GM15510 (cell line): Measurements from ENCODE around the gene ABCE1.

ENCODE experiments used
- POLR2A ChIP-seq: IDR thresholded peaks from 3 replicates; pipeline ENCODE4 v1.6.1; 2011; ENCODE audit warnings: borderline replicate concordance; ENCODE audit not compliant: insufficient read length; ENCODE audit errors: extremely low read depth

ABCE1 gene

GRCh38 chr4:145097821-145098674 is at the start of gene ABCE1, which contains the start of gene ANAPC10:
Gene ABCE1, plus strand, starts transcription at chr4:145098311. Its CDS starts 6,102 bp downstream, at chr4:145104413.
Gene ANAPC10, minus strand, starts transcription at chr4:145098196. Its CDS starts 2,097 bp downstream, at chr4:145096099.
- peak; percentile 82 for TF ChIP-seq POLR2A

- TF ChIP-seq POLR2A = no peak
Measured at GRCh38 chr4:145048817-145049216, 49.3 kb upstream of the ABCE1 start.

- TF ChIP-seq POLR2A = no peak
Measured at GRCh38 chr4:145049241-145049640, 48.9 kb upstream of the ABCE1 start.

GRCh38 chr4:145055533-145056257 is 42.4 kb upstream of the ABCE1 start:
- TF ChIP-seq POLR2A = no peak

- no peak for TF ChIP-seq POLR2A
Measured at GRCh38 chr4:145056325-145057130, 41.6 kb upstream of the ABCE1 start.

GRCh38 chr4:145058256-145058655 is 39.9 kb upstream of the ABCE1 start:
- no peak for TF ChIP-seq POLR2A

GRCh38 chr4:145061318-145061920 is 36.7 kb upstream of the ABCE1 start:
- no peak for TF ChIP-seq POLR2A

- no peak for TF ChIP-seq POLR2A
Measured at GRCh38 chr4:145066063-145066501, 32.0 kb upstream of the ABCE1 start.

GRCh38 chr4:145069361-145069760 is 28.8 kb upstream of the ABCE1 start:
- TF ChIP-seq POLR2A = no peak

GRCh38 chr4:145071560-145071959 is 26.6 kb upstream of the ABCE1 start:
- no peak for TF ChIP-seq POLR2A

- no peak for TF ChIP-seq POLR2A
Measured at GRCh38 chr4:145075742-145076468, 22.2 kb upstream of the ABCE1 start.

- TF ChIP-seq POLR2A = no peak
Measured at GRCh38 chr4:145076469-145076855, 21.6 kb upstream of the ABCE1 start.

- TF ChIP-seq POLR2A = no peak
Measured at GRCh38 chr4:145081756-145082155, 16.4 kb upstream of the ABCE1 start.
